ENCODE data around the gene CPA5. TPM values are rescaled to one million over a fixed set of nuclear protein-coding genes. Genes with fewer than 3 reads are reported as not detected.

Gene CPA5
- total RNA-seq, 1 experiment from 2014 or later = 3.3 TPM

GRCh38 chr7:130345725-130346124, 1.1 kb downstream of the CPA5 start:
- no peaks in the 10 kb centered on the region for H3K36me3 ChIP-seq
- H3K27me3 ChIP-seq = no peaks in the 10 kb centered on the region
- H3K4me3 ChIP-seq = peak overlapping the region; percentile 17
- no peak for DNase-seq
- H3K27ac ChIP-seq = peak overlapping the region; percentile 84
- H3K4me1 ChIP-seq = peaks cover 29% of the 10 kb centered on the region
- peaks cover 7% of the 10 kb centered on the region for H3K9me3 ChIP-seq (replicated peaks)

- Histone ChIP-seq H3K27ac (peak overlapping the region; percentile 84), H3K36me3 (no peaks in the 10 kb centered on the region), H3K4me3 (no peak overlapping the region), H3K4me1 (peaks cover 32% of the 10 kb centered on the region), H3K9me3 (replicated peaks) (peaks cover 7% of the 10 kb centered on the region), H3K27me3 (no peaks in the 10 kb centered on the region)
- DNase-seq = peak; percentile 31 to 43
Observed at GRCh38 chr7:130346177-130346905, 1.7 kb downstream of the CPA5 start.

GRCh38 chr7:130346941-130347340, 2.3 kb downstream of the CPA5 start:
- DNase-seq = no peak
- H3K4me1 ChIP-seq = peaks cover 38% of the 10 kb centered on the region

GRCh38 chr7:130349911-130350782, 5.5 kb downstream of the CPA5 start:
- Histone ChIP-seq H3K9me3 (replicated peaks) (no peaks in the 10 kb centered on the region), H3K27ac (peak overlapping the region; percentile 91), H3K4me1 (peaks cover 41% of the 10 kb centered on the region), H3K27me3 (no peaks in the 10 kb centered on the region), H3K36me3 (no peaks in the 10 kb centered on the region), H3K4me3 (peak overlapping the region; percentile 38)
- DNase-seq = peak; percentile 88 to 95

More at GRCh38 chr7:130346941-130347340, 2.3 kb downstream of the CPA5 start:
- no peaks in the 10 kb centered on the region for H3K36me3 ChIP-seq
- H3K27me3 ChIP-seq = no peaks in the 10 kb centered on the region
- H3K27ac ChIP-seq = no peak overlapping the region
- peaks cover 7% of the 10 kb centered on the region for H3K9me3 ChIP-seq (replicated peaks)
- H3K4me3 ChIP-seq = no peak overlapping the region

- H3K27ac ChIP-seq = peak overlapping the region; percentile 91
- peak overlapping the region; percentile 38 for H3K4me3 ChIP-seq
- H3K27me3 ChIP-seq = no peaks in the 10 kb centered on the region
- no peaks in the 10 kb centered on the region for H3K36me3 ChIP-seq
- H3K9me3 ChIP-seq (replicated peaks) = no peaks in the 10 kb centered on the region
- peak; percentile 93 to 97 for DNase-seq
- peaks cover 40% of the 10 kb centered on the region for H3K4me1 ChIP-seq
Observed at GRCh38 chr7:130350945-130351790, 6.6 kb downstream of the CPA5 start.

- H3K36me3 ChIP-seq = no peaks in the 10 kb centered on the region
- H3K4me1 ChIP-seq = peaks cover 42% of the 10 kb centered on the region
- H3K4me3 ChIP-seq = peak overlapping the region; percentile 38
- H3K27me3 ChIP-seq = no peaks in the 10 kb centered on the region
- no peaks in the 10 kb centered on the region for H3K9me3 ChIP-seq (replicated peaks)
- peak overlapping the region; percentile 91 for H3K27ac ChIP-seq
- no peak for DNase-seq
Observed at GRCh38 chr7:130351791-130352090, 7.1 kb downstream of the CPA5 start.

- Histone ChIP-seq H3K27ac (peak overlapping the region; percentile 91), H3K27me3 (no peaks in the 10 kb centered on the region), H3K9me3 (replicated peaks) (no peaks in the 10 kb centered on the region), H3K4me3 (peak overlapping the region; percentile 38), H3K4me1 (peaks cover 49% of the 10 kb centered on the region), H3K36me3 (no peaks in the 10 kb centered on the region)
- peak; percentile 69 to 73 for DNase-seq
Observed at GRCh38 chr7:130352194-130353074, 7.8 kb downstream of the CPA5 start.

GRCh38 chr7:130353196-130353595, 8.6 kb downstream of the CPA5 start:
- H3K9me3 ChIP-seq (replicated peaks) = no peaks in the 10 kb centered on the region
- H3K36me3 ChIP-seq = no peaks in the 10 kb centered on the region
- peak overlapping the region; percentile 91 for H3K27ac ChIP-seq
- H3K4me3 ChIP-seq = no peak overlapping the region
- H3K4me1 ChIP-seq = peaks cover 56% of the 10 kb centered on the region
- DNase-seq = peak in 1 of 2 experiments; percentile 46
- no peaks in the 10 kb centered on the region for H3K27me3 ChIP-seq

- no peaks in the 10 kb centered on the region for H3K27me3 ChIP-seq
- H3K27ac ChIP-seq = peak overlapping the region; percentile 100
- H3K4me1 ChIP-seq = peaks cover 59% of the 10 kb centered on the region
- H3K4me3 ChIP-seq = peak overlapping the region; percentile 13
- no peaks in the 10 kb centered on the region for H3K36me3 ChIP-seq
- peaks cover 15% of the 10 kb centered on the region; the same call in 1 of the 2 replicates for H3K9me3 ChIP-seq (replicated peaks)
- DNase-seq = peak; percentile 98 to 99
Observed at GRCh38 chr7:130356121-130356875, 11.7 kb downstream of the CPA5 start.

GRCh38 chr7:130356876-130357611, 12.4 kb downstream of the CPA5 start:
- Histone ChIP-seq H3K4me1 (peaks cover 52% of the 10 kb centered on the region), H3K27ac (peak overlapping the region; percentile 100), H3K4me3 (peak overlapping the region; percentile 0; the same call in 1 of the 2 replicates), H3K9me3 (replicated peaks) (peaks cover 15% of the 10 kb centered on the region; the same call in 1 of the 2 replicates), H3K36me3 (no peaks in the 10 kb centered on the region), H3K27me3 (no peaks in the 10 kb centered on the region)
- peak; percentile 96 to 98 for DNase-seq

- H3K27ac ChIP-seq = peak overlapping the region; percentile 100
- no peak overlapping the region for H3K4me3 ChIP-seq
- peaks cover 15% of the 10 kb centered on the region; the same call in 1 of the 2 replicates for H3K9me3 ChIP-seq (replicated peaks)
- peaks cover 47% of the 10 kb centered on the region for H3K4me1 ChIP-seq
- DNase-seq = no peak
- no peaks in the 10 kb centered on the region for H3K27me3 ChIP-seq
- no peaks in the 10 kb centered on the region for H3K36me3 ChIP-seq
Observed at GRCh38 chr7:130358471-130358870, 13.9 kb downstream of the CPA5 start.

GRCh38 chr7:130359276-130359857, 14.8 kb downstream of the CPA5 start:
- peaks cover 15% of the 10 kb centered on the region; the same call in 1 of the 2 replicates for H3K9me3 ChIP-seq (replicated peaks)
- H3K36me3 ChIP-seq = no peaks in the 10 kb centered on the region
- H3K27me3 ChIP-seq = no peaks in the 10 kb centered on the region
- peak overlapping the region; percentile 100; the same call in 1 of the 2 replicates for H3K27ac ChIP-seq
- peaks cover 56% of the 10 kb centered on the region for H3K4me1 ChIP-seq
- no peak for DNase-seq
- H3K4me3 ChIP-seq = no peak overlapping the region

All from SJCRH30 (cell line).